Thymus (tissue), 11 donors: ENCODE results near the gene CTCFL. TPM values are rescaled to one million over a fixed set of nuclear protein-coding genes. Genes with fewer than 3 reads are reported as not detected.

ENCODE experiments used
- DNase-seq, 9 donors: peaks; one replicate each; pipeline ENCODE4 v3.0.0-alpha.2; 2013; ENCODE audit warnings: low spot score in 9 of 9, low read depth in 6 of 9, missing footprints in 1 of 9
- H3K27ac ChIP-seq, 2 donors: one replicate each; pipeline ENCODE4 v1.5.1; 2013; ENCODE audit warnings: control low read depth in 1 of 2, low read depth in 1 of 2, low read length in 1 of 2, mild to moderate bottlenecking in 1 of 2, moderate library complexity in 1 of 2
- H3K27me3 ChIP-seq, 2 donors: one replicate each; pipeline ENCODE4 v1.5.1; 2013; ENCODE audit warnings: low read length in 1 of 2; ENCODE audit not compliant: control insufficient read depth in 2 of 2, insufficient read depth in 1 of 2
- H3K36me3 ChIP-seq, 2 donors: one replicate each; pipeline ENCODE4 v1.5.1; 2013; ENCODE audit warnings: low read length in 1 of 2, mild to moderate bottlenecking in 1 of 2, moderate library complexity in 1 of 2; ENCODE audit not compliant: control insufficient read depth in 2 of 2, insufficient read depth in 2 of 2
- H3K4me1 ChIP-seq, 2 donors: one replicate each; pipeline ENCODE4 v1.5.1; 2013; ENCODE audit warnings: low read length in 2 of 2; ENCODE audit not compliant: control insufficient read depth in 2 of 2, insufficient read depth in 2 of 2
- H3K4me3 ChIP-seq, 2 donors: one replicate each; pipeline ENCODE4 v1.5.1; 2013; ENCODE audit warnings: low read length in 2 of 2, control low read depth in 1 of 2, mild to moderate bottlenecking in 1 of 2
- H3K9me3 ChIP-seq, 2 donors: one replicate each; pipeline ENCODE4 v1.5.1; 2013; ENCODE audit warnings: low read length in 1 of 2, mild to moderate bottlenecking in 1 of 2; ENCODE audit not compliant: control insufficient read depth in 2 of 2, insufficient read depth in 1 of 2
- WGBS: extraction: QIAGEN DNeasy Blood & Tissue Kit; methylation state at CpG from one replicate; pipeline ENCODE4 v1.1.7; 2013; 5-methylcytosine and 5-hydroxymethylcytosine counted together
- polyA plus RNA-seq: library from polyadenylated mRNA; stranded (reverse); fragments of 200-250 nt; gene quantifications from one replicate; pipeline ENCODE4 v1.2.3, GENCODE V29; 2013
- total RNA-seq: library from RNA; stranded (reverse); fragments of 120-200 nt; gene quantifications from one replicate; pipeline ENCODE4 v1.2.4, GENCODE V29; 2013
- donor health status: healthy.

CTCFL gene
- total and polyA plus RNA-seq, 2 donors: 0.05 to 0.07 TPM

DNA sequence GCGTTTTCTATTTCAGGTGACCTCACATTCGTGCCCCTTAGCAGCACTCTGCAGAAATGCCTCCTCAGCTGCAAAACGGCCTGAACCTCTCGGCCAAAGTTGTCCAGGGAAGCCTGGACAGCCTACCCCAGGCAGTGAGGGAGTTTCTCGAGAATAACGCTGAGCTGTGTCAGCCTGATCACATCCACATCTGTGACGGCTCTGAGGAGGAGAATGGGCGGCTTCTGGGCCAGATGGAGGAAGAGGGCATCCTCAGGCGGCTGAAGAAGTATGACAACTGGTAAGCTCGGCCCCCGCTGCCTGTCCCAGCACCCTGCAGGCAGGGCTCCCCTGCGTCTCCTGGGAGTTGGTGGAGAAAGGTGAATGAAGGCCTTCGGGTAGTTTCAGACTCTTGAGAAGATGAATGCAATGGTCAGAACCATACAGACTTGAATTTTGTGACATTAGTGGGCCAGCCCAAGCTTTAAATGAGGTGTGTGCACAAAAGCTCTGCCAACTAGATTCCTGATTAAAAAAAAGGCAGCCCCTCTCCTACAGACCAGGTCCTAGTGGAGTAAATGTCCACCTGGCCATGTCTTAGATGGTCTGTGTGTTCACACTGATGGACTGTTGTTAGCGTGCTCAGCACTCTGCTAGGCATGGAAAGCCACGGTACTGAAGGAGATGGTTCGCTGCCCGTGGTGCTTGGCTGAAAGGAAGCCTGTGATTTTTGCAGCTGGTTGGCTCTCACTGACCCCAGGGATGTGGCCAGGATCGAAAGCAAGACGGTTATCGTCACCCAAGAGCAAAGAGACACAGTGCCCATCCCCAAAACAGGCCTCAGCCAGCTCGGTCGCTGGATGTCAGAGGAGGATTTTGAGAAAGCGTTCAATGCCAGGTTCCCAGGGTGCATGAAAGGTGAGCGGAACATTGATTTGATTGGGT, 36.7 kb upstream of the CTCFL start:
- DNase-seq: no peak
- H3K9me3 ChIP-seq: no peaks in the 10 kb centered on the region
- 86% methylated on average over 24 of the region's 24 CpGs for WGBS
- H3K4me3 ChIP-seq: no peak overlapping the region
- no peaks in the 10 kb centered on the region for H3K36me3 ChIP-seq
- peaks cover 0 to 3% of the 10 kb centered on the region in 2 donors for H3K27me3 ChIP-seq
- no peaks in the 10 kb centered on the region for H3K4me1 ChIP-seq
- no peak overlapping the region for H3K27ac ChIP-seq

- no peaks in the 10 kb centered on the region for H3K9me3 ChIP-seq
- no peak for DNase-seq
- H3K27me3 ChIP-seq: peaks cover 0 to 3% of the 10 kb centered on the region in 2 donors
- no peak within 1 kb of the TSS for H3K27ac ChIP-seq
- H3K4me1 ChIP-seq: no peaks in the 10 kb centered on the region
- no peak within 1 kb of the TSS for H3K4me3 ChIP-seq
- WGBS: 88% methylated on average over 14 of the region's 14 CpGs
- H3K36me3 ChIP-seq: no peaks in the 10 kb centered on the region
These were observed 35.8 kb upstream of the CTCFL start, which contains the start of gene PCK1 for GRCh38 chr20:57560554-57561355. Gene PCK1 (plus strand): TSS chr20:57561110. CDS start chr20:57561412, 302 bp downstream.

GRCh38 chr20:57559658-57560553, 35.0 kb upstream of the CTCFL start:
- H3K27me3 ChIP-seq: peaks cover 0 to 3% of the 10 kb centered on the region in 2 donors
- 88% methylated on average over 8 of the region's 8 CpGs for WGBS
- no peaks in the 10 kb centered on the region for H3K4me1 ChIP-seq
- no peaks in the 10 kb centered on the region for H3K36me3 ChIP-seq
- no peaks in the 10 kb centered on the region for H3K9me3 ChIP-seq
- no peak overlapping the region for H3K4me3 ChIP-seq
- H3K27ac ChIP-seq: no peak overlapping the region
- no peak for DNase-seq

DNA sequence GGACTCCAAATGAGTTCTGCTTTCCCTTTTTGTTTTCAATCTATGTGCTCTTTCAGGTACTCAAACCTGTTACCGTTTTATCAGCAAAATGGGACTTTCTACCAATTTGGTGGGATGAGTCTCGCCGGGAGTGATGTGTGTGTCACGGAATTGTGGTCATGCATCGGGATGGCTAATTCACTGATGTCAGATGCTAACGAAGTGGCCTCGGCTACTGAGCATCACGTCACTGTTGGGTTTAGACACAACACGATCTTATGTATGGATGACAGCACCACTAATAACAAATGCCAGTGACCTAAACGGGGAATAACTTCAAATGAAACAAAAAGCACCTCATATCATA, 34.3 kb upstream of the CTCFL start:
- no peak overlapping the region for H3K4me3 ChIP-seq
- no peaks in the 10 kb centered on the region for H3K36me3 ChIP-seq
- peaks cover 0 to 3% of the 10 kb centered on the region in 2 donors for H3K27me3 ChIP-seq
- H3K27ac ChIP-seq: no peak overlapping the region
- H3K9me3 ChIP-seq: no peaks in the 10 kb centered on the region
- WGBS: 93% methylated on average over 10 of the region's 10 CpGs
- DNase-seq: no peak
- no peaks in the 10 kb centered on the region for H3K4me1 ChIP-seq

GRCh38 chr20:57558614-57559288, 33.8 kb upstream of the CTCFL start:
- no peak overlapping the region for H3K4me3 ChIP-seq
- no peaks in the 10 kb centered on the region for H3K9me3 ChIP-seq
- peaks cover 0 to 3% of the 10 kb centered on the region in 2 donors for H3K27me3 ChIP-seq
- no peaks in the 10 kb centered on the region for H3K36me3 ChIP-seq
- no peak overlapping the region for H3K27ac ChIP-seq
- no peak for DNase-seq
- no peaks in the 10 kb centered on the region for H3K4me1 ChIP-seq
- 84% methylated on average over 15 of the region's 15 CpGs for WGBS

DNA sequence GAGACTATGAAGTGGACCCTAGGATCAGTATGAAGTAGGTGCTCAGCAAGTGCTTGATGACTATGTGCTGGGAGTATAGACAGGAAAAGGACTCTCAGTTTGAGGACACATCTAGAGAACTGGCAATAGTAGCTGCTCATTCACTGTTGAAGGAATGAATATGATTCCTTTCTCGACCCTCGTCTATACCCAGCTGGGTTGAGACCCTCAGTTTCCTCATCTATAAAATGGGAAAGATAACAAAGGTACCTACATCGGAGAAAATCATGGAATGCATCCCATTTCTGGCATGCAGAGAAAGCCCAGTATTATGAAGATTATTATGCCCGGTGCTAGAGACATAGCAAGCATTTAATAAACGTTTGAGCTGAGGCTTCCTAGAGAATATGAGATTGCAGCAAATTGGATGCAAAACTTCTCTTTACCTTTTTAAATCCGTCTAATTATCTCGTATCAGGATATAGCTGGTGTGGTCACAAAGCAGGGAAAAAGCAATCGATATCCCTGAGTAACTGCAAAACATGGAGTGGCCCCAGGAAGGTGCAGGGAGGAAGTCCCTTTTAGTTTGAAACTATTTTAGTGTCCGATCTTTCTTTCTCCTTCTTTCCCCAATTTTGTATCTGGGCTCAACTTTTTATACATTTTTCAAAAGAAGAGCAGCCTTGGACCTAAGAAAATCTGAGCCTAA, 33.1 kb upstream of the CTCFL start:
- no peak overlapping the region for H3K27ac ChIP-seq
- WGBS: 90% methylated on average over 9 of the region's 9 CpGs

DNA sequence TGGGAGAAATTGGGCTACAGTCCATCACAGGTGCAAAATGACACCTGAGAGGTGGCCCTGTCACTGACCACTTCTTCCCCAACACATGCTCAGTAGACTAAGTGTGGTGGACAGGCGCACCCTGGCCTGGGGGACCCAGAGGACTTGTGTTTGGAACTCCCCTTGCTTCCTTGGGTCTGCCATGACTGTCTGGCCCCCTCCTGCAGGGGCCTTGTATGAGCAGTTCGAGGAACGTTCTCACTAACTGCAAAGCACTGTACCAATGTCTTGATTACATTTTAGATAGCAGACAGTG, 32.0 kb upstream of the CTCFL start:
- no peak for DNase-seq
- Histone ChIP-seq H3K27ac (no peak overlapping the region), H3K27me3 (peaks cover 0 to 3% of the 10 kb centered on the region in 2 donors), H3K4me3 (no peak overlapping the region), H3K36me3 (no peaks in the 10 kb centered on the region), H3K4me1 (no peaks in the 10 kb centered on the region), H3K9me3 (no peaks in the 10 kb centered on the region)
- 95% methylated on average over 3 of the region's 3 CpGs for WGBS

More for the DNA sequence above, 33.1 kb upstream of the CTCFL start:
- H3K27me3 ChIP-seq: peaks cover 0 to 3% of the 10 kb centered on the region in 2 donors
- no peaks in the 10 kb centered on the region for H3K36me3 ChIP-seq
- no peaks in the 10 kb centered on the region for H3K9me3 ChIP-seq
- no peak overlapping the region for H3K4me3 ChIP-seq
- no peak for DNase-seq
- no peaks in the 10 kb centered on the region for H3K4me1 ChIP-seq
